Glomerular visceral epithelial cell (primary cell): ENCODE data around the gene DUSP6.
"Not testable (repeated sequence)": the region's sequence is repeated elsewhere in the genome, so short reads cannot be mapped to it uniquely, and the experiment has no call there.

Source experiments
- DNase-seq: peaks from one replicate; pipeline ENCODE4 v3.0.0-alpha.2; 2016; ENCODE audit errors: extremely low spot score

Gene DUSP6

DNA sequence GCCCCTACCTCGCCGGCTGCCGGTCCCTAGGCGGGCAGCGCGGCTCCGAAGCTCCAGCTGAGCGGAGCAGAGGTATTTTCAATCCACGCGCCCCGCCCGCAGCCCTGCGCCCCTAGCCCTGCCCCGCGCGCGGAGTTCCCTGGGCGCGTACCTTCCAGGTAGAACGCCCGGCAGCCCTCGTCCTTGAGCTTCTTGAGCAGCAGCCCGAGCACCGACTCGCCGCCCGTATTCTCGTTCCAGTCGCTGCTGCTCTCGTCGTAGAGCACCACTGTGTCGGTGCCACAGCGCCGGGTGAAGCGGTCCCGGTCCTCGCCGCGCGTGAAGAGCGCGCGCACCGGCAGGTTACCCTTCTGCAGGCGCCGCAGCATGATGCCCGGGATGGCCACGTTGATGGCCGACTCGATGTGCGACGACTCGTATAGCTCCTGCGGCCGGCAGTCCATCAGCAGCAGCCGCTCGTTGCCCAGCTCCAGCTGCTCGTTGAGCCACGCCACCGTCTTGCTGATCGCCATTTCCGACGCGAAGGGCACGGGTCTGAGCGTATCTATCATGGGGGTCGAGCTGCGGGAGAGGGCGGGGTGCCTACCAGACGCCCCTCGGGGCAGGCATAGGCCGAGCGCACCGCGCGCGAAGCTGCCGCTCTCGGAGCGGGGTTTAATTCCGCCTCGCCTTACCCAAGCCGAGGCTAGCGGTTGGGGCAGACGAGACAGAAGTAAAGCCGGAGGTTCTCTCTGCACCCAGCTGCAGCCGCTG lies 636 bp downstream of the DUSP6 start:
- DNase-seq: peak; percentile 25

- peak; percentile 21 for DNase-seq
These were observed 1.4 kb downstream of the DUSP6 start for GRCh38 chr12:89350630-89351488.

- DNase-seq: no peak
These were observed 2.1 kb downstream of the DUSP6 start for GRCh38 chr12:89350260-89350629.

DNA sequence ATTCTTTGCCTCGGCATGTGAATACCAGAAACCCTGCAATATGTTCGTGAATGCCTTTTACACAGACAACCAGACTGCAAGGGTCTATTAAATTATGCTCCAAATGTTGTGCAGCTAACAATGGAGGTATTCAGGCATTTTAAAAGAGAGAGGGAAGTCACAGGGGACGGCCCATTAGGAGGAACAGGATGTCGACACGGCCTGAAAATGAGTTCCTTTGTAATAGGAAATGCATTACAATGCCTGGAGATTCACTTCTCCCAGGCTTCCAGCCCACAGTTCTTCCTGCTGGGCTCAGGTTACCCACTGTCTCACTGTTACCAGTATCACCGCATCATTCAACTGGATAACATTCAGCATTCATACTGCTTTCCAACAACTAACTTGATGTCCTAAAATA lies 2.5 kb downstream of the DUSP6 start:
- DNase-seq: peak; percentile 43

- DNase-seq: no peak
These were observed 3.2 kb downstream of the DUSP6 start for GRCh38 chr12:89348894-89349699.

DNA sequence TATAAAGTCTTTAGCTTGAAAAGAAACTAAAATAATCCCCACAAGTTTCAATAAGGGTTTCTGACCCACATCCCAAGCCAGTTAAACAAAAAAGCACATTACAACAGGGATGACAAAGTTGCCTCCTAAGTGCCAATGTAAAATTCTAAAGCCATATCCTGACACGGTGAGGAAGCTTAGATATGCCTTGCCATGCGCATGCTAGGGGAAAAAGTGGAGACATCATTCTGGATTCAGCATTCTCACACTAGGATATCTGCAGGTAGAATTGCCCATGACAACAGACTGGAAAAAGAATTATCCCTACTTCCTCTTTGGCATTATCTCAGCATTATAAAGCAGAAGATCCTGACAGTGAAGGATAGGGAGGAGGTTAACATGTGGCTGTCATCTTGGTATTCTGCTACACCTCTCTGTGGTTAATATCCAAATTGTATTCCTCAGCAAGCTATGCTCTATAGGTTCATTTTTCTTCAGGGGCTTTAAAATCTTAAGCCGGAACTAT lies 4.9 kb downstream of the DUSP6 start:
- no peak for DNase-seq

- DNase-seq: no peak
These were observed 5.5 kb downstream of the DUSP6 start for GRCh38 chr12:89346741-89347324.

DNA sequence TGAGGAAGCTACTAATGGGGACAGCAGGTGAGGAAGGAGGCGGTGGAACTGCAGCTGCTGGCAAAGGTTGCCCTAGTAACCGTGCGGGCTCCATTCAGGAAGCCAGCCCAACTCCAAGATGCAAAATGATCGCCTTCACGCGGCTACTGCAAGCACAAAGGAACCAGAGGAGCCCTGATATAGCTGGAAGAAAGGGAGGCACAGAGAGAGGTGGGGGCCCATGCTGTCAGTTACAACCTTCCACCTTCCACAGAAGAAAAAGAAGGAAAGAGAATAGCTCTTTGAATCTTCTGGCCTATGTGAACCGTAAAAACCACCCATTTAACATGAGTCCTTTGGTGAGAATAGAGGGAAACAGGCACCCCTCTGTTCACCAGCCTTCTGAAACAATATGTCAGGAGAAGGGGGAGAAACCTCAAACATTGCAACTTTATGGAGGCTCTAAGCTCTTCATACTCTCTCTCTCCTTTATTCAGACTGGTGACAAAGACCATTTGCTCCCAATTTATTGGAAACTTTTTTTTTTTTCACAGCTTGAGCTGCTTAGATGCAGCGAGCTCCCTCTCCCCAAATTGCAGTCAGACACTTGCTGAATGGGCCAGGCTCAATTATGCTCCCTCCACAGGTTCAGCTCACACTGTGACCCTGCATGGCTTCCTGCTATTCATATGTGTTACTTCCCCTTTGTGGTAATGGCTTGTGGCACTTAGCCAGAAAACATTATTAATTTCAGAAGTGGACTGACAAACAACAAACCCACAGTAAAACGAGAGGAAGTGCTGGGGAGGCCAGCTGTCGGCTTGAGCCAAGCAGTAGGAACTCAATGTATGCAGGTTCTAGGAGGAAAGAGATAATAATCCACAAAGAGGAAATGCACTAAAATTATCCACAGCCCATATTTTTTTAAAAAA lies 6.2 kb downstream of the DUSP6 start:
- DNase-seq: peak; percentile 31

DNA sequence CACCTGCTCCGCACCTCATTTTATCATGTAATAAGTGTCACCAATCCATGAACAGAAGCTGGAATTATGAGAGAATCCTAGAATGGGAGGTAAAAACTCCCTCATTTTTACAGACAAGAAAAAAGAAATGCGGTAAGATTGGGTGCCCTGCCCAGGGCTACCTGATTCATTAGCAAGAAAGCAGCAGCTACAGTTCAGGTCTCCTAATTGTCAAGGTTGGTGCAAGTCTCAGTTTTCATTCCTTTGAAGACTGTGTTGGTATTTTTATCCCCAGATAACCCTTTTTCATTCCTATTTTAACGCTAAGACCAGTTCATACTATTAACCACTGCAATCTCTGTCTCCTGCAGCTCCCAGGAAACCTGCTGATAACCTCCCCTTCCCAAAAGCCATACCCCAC lies 6.9 kb downstream of the DUSP6 start:
- DNase-seq: no peak

DNA sequence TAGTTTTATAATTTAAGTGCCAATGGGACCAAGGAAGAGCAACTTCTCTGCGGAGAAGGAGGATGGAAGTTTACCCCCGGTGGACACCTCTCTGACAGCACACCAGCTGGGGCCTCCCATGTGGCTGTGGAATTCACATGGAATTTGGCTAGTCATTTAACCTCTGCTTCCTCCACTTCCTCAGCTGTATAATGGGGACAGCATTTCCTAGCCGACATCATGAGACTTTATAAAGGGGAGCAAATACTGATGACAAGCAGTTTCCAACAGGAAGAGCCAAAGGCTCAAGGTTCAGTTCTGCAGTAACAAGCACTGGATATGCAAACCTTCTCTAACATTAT lies 7.5 kb downstream of the DUSP6 start:
- no peak for DNase-seq

- no peak for DNase-seq
These were observed 8.0 kb downstream of the DUSP6 start for GRCh38 chr12:89344043-89344861.

GRCh38 chr12:89343127-89343526 lies 9.2 kb downstream of the DUSP6 start:
- DNase-seq: no peak

- DNase-seq: no peak
These were observed 11.4 kb downstream of the DUSP6 start for GRCh38 chr12:89340861-89341260.

DNA sequence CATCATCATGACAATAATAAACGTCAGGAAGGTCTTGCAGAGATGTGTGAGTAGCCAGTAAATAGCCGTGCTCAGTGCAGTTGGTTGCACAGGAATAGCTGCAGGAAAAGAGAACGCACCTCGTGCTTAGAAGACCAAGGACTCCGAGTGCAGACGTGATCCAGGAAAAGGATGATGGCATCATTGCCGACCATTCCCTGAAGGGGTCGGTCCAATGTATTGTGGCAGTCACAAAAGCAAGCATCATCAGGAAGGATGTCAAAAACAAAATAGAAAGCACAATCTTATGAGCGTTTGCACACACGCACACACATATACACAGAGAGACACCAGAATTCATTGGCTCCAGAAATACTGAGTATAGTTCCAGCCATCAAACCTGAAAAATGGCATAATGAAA lies 12.8 kb downstream of the DUSP6 start:
- DNase-seq: no peak

DNA sequence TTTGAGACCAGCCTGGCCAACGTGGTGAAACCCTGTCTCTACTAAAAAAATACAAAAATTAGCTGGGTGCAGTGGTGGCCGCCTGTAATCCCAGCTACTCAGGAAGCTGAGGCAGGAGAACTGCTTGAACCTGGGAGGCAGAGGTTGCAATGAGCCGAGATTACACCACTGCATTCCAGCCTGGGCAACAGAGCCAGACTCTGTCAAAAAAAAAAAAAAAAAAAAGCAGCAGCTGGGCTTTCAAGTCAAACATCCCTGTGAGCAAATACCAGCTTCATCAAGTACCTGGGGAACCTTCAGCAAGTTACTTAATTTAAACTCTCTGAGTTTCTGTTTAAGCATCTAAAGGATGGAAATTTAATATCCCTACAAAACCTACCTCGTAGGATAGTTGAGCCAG lies 15.2 kb downstream of the DUSP6 start:
- DNase-seq: not testable (repeated sequence)

DNA sequence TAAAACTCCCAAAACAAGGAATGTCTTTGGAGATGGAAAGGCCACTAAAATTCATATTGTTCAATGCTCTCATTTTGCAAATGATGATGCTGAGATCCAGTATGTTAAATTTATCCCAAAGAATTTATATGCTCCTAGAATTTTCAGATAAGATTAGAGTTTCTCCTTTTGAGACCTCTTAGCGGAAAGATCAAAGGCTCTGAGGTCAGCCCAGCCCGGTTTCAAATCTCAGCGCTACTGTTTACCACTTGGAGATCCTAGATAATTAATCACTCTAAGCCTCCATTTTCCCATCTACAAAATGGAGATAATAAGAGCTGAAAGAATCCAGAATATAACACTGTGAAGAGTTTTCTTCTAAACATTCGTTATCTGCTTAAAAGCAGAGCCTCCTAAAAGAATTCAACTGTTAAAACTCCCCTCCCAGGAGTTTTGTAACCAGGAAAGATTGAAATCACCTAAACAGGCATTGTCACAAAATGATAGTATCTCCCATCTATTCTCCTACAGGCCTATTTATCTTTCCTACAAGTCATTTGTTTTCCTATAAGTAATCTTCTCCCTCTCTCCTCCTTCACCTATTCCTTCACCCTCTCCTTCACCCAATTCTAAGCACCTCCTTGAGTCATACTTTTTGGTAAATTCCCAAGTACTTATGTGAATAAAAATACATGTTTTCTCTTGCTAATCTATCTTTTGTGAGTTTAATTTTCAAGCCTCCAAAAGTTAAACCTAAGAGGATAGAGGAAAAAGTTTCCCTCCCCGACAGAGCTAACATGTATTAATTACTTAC lies 16.7 kb downstream of the DUSP6 start:
- no peak for DNase-seq

DNA sequence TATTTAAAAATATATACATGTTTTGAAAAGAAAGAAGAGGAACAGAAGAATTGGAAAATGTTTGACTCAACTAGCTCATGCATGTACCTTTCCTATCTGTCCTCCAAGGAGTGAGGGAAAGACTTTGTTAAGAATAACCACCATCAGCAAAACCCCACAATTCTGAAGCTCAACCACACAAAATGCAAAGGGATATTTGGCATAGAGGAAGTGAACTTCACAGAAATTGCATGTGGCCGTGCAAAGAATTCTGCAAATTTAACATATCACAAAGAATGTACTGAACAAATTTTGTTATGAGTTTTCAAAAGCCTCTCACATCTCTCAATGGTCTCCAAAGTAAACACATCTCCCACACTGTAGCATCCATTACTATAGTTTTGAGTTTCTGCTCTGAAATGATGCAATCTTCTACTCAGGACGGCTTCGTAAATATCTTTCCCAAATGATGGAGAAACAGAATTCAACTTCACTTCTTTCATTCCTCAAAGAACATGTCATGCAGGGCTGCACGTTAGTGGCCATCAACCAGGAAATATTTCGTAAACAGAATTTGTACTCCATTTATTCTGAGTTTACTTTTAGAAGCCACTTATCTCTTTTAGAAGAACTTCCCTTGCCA lies 17.6 kb downstream of the DUSP6 start:
- no peak for DNase-seq

- DNase-seq: no peak
These were observed 18.6 kb downstream of the DUSP6 start for GRCh38 chr12:89333564-89334252.
